Right atrium auricular region (tissue), 2 donors: ENCODE data around the gene LILRA6. TPM values are rescaled to one million over a fixed set of nuclear protein-coding genes. Genes with fewer than 3 reads are reported as not detected.
"Not testable (repeated sequence)": the region's sequence is repeated elsewhere in the genome, so short reads cannot be mapped to it uniquely, and the experiment has no call there.

ENCODE experiments used
- DNase-seq: peaks from one replicate; pipeline ENCODE4 v3.0.0-alpha.2; 2019; ENCODE audit warnings: low spot score
- H3K27ac ChIP-seq, 2 donors: fragments of 200-600 bp; sonication (generic); 1 replicate in 1 of 2; 2 replicates in 1 of 2; pipeline ENCODE4 v1.5.1; 2016 to 2019
- H3K27me3 ChIP-seq, 2 donors: fragments of 200-600 bp; sonication (generic); one replicate each; pipeline versions ENCODE4 v1.5.1 to v1.6.0; 2017 to 2019
- H3K36me3 ChIP-seq: fragments of 200-600 bp; sonication (generic); one replicate; pipeline ENCODE4 v1.5.1; 2016
- H3K4me1 ChIP-seq, 2 donors: fragments of 200-600 bp; sonication (generic); one replicate each; pipeline versions ENCODE4 v1.5.1 to v1.6.0; 2017 to 2019
- H3K4me3 ChIP-seq, 2 donors: fragments of 200-600 bp; sonication (generic); 1 replicate in 1 of 2; 2 replicates in 1 of 2; pipeline ENCODE4 v1.5.1; 2017 to 2019; ENCODE audit warnings: mild to moderate bottlenecking in 1 of 2, moderate library complexity in 1 of 2
- H3K9me3 ChIP-seq, 2 donors: fragments of 200-600 bp; sonication (generic); one replicate each; pipeline ENCODE4 v1.5.1; 2019
- CTCF ChIP-seq, 2 donors: fragments of 200-600 bp; sonication (generic); IDR thresholded peaks; one replicate each; pipeline ENCODE4 v1.5.1; 2019; ENCODE audit warnings: antibody characterized with exemption in 2 of 2
- total RNA-seq, 2 donors: library from RNA; depleted of rRNA; stranded (reverse); fragments of >200 nt; gene quantifications; one replicate each; pipeline ENCODE4 v1.1.0, GENCODE V29; 2016

LILRA6 gene
- total RNA-seq, 2 donors from 2014 or later = 1.7 TPM; not detected in 1

DNA sequence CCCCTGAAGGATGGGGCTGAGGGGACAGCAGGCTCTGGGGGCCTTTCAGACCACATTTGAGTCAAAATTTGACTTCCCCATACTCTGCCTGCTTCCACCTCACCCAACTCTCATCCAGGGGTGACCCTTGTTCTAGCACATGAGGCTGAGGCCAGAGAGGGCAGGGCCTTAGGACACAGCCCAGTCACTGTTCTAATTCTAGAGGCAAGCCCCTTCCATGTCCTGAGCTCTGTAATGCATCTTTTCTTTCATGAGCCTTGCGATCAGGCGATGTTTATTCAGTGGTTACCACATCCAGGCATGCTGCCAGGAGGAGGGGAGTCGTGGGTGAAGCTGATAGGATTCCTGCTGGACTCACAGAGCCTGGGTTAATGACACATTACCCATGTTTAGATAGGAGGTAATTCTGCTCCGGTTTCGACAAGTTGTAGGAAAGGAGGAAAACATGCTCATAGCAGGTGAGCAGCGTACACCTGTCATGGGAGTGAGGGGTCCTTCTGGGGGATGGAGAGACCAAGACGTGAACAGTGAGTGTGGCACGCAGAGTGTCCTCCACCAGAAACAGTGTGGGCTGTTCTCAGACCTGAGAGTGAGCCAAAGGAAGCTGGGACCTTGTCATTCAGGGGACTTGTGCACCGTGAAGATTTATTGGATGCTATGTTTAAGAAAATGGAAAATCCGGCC, 32.6 kb downstream of the LILRA6 start:
- DNase-seq = peak; percentile 94
- Histone ChIP-seq H3K27ac (peak overlapping the region; percentile 71 to 74), H3K27me3 (no peaks in the 10 kb centered on the region), H3K9me3 (no peaks in the 10 kb centered on the region), H3K4me3 (no peak overlapping the region), H3K4me1 (peaks cover 0 to 58% of the 10 kb centered on the region in 2 donors), H3K36me3 (peaks cover 35% of the 10 kb centered on the region)
- no peak for TF ChIP-seq CTCF (IDR thresholded peaks at IDR 0.05)

- DNase-seq = no peak
- H3K27ac ChIP-seq = peak overlapping the region; percentile 71 to 74
- H3K27me3 ChIP-seq = no peaks in the 10 kb centered on the region
- peaks cover 0 to 65% of the 10 kb centered on the region in 2 donors for H3K4me1 ChIP-seq
- H3K9me3 ChIP-seq = no peaks in the 10 kb centered on the region
- H3K36me3 ChIP-seq = peaks cover 42% of the 10 kb centered on the region
- no peak overlapping the region for H3K4me3 ChIP-seq
- TF ChIP-seq CTCF (IDR thresholded peaks at IDR 0.05) = no peak
Observed at GRCh38 chr19:54209058-54209810, 33.4 kb downstream of the LILRA6 start.

DNA sequence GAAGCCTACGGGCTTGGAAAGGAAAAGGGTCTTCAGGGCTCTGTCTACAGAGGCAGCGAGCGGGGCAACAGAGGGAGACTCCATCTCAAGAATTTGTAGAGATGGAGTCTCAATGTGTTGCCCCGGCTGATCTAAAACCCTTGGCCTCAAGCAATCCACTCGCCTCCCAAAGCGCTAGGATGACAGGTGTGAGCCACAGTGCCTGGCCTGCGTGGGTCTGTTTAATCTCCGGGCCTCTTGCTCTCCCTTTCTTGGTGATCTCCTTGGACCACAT, 33.9 kb downstream of the LILRA6 start:
- TF ChIP-seq CTCF (IDR thresholded peaks at IDR 0.05) = no peak
- Histone ChIP-seq H3K9me3 (no peaks in the 10 kb centered on the region), H3K27me3 (no peaks in the 10 kb centered on the region), H3K27ac (peak overlapping the region; percentile 71 to 74), H3K4me3 (no peak overlapping the region), H3K4me1 (peaks cover 0 to 70% of the 10 kb centered on the region in 2 donors), H3K36me3 (peaks cover 47% of the 10 kb centered on the region)
- no peak for DNase-seq

DNA sequence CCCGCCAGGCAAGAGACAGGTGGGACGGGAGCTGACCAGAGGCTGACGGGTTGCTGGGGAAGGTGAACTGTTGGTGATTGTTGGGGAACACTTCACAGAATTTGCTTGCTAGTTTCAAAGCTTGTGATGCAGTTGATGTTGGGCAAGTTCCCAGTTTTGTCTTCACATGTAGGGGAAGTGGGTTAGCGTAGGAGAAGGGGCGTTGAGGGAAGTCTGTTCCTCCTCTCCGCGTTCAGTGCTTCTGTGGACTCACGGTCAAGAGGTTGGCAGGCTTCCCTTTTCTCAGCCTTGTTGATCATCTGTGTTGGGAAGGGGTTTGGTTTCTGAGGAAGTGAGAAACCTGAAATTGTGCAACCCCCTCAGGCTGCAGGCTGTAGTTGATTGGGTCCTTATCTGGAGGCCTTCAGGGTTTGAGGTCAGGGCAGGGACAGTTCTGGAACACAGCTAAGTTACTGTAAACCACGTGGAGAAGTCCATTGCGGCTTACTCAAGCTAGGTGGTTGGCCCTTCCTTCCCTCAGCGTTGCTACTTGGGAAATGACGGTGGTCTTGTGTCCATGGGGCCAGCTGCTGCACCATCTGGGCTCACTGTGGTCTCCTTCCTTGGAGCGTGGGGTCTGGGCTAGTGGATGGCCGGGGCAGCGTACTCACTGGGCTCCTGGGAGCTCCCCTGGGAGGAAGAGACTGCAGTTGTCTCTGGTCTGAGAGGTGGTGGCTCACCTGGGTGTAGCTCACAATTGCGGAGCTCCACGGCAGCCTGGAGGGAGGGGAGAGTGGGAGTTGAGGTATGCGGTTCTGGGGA, 34.4 kb downstream of the LILRA6 start:
- Histone ChIP-seq H3K9me3 (no peaks in the 10 kb centered on the region), H3K27ac (peak overlapping the region; percentile 71 to 74), H3K4me1 (peaks cover 0 to 76% of the 10 kb centered on the region in 2 donors), H3K27me3 (no peaks in the 10 kb centered on the region), H3K4me3 (no peak overlapping the region), H3K36me3 (peaks cover 53% of the 10 kb centered on the region)
- DNase-seq = peak; percentile 88
- TF ChIP-seq CTCF (IDR thresholded peaks at IDR 0.05) = no peak

DNA sequence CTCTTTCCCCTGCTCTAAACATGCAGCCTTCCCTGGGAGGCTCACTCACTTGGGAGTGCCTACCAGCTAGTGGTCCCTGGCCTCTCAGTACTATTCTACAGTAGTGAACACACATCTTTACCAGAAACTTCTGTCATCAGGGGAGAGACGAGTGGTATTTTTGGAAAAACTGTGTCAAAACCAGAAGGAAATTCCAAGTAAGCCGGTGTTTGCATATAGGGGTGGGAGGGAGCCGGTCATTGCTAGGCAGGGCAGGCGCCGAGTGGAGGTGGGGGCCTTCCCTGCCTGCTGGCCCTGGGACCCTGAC, 35.0 kb downstream of the LILRA6 start:
- DNase-seq = no peak
- TF ChIP-seq CTCF (IDR thresholded peaks at IDR 0.05) = no peak
- Histone ChIP-seq H3K4me3 (no peak overlapping the region), H3K4me1 (peaks cover 0 to 81% of the 10 kb centered on the region in 2 donors), H3K9me3 (no peaks in the 10 kb centered on the region), H3K27ac (peak overlapping the region; percentile 51 to 57), H3K36me3 (peaks cover 58% of the 10 kb centered on the region), H3K27me3 (no peaks in the 10 kb centered on the region)

GRCh38 chr19:54207193-54207592, 35.4 kb downstream of the LILRA6 start:
- Histone ChIP-seq H3K36me3 (peaks cover 62% of the 10 kb centered on the region), H3K4me1 (peaks cover 0 to 86% of the 10 kb centered on the region in 2 donors), H3K27ac (peak overlapping the region; percentile 51 to 57)
- H3K27me3 ChIP-seq, H3K9me3 ChIP-seq, H3K4me3 ChIP-seq, DNase-seq: not testable (repeated sequence)
